ENCODE data around the gene MMS19.
"Not testable (repeated sequence)": the region's sequence is repeated elsewhere in the genome, so short reads cannot be mapped to it uniquely, and the experiment has no call there.

Gene MMS19

GRCh38 chr10:97533888-97534287, 35.7 kb upstream of the MMS19 start:
- no peak for DNase-seq (ENCODE audit: low read depth)
- TF ChIP-seq CTCF (IDR thresholded peaks at IDR 0.05; ENCODE audit: control insufficient read depth, insufficient read depth, low read depth, low read length, missing control alignments) = no peak

DNA sequence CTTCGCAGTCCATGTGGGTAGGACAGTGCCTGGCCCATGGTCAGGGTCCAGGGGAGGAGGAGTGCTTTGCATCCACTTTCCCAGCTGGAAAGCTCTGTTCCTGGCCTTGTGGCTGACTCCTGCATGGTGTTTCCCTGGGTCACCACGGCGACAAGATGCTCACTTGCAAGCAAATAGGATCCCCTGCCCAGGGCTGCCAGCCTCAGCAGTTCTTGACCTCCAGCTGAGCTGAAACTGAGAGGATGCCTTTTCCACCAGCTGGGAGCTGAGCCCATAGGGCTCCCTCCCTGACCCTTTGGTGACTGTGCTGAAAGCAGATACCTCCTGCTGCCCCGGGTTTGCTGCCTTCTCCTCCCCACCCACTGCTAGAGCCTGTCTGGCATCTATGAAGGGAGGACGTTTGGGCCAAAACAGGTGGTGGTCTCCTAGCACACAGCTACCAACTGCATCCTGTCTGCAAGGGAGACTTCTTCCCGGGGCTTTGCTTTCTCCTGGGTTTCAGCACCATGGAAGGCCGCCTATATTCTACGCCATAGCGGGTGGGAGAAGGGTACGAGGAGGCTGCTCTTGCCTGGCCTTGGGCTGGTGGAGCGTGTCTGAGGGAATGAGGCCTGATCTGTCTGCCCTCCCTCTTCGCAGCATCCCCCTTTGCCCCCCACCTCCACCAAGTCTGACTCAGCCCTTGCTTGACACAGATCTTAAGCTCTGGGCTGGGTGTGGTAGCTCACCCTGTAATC, 34.9 kb upstream of the MMS19 start:
- no peak for TF ChIP-seq CTCF (IDR thresholded peaks at IDR 0.05; ENCODE audit: control insufficient read depth, insufficient read depth, low read depth, low read length, missing control alignments)
- H3K4me3 ChIP-seq (ENCODE audit: control insufficient read depth, low read depth, low read length) = no peak overlapping the region
- no peak for DNase-seq (ENCODE audit: low read depth)

More at GRCh38 chr10:97533888-97534287, 35.7 kb upstream of the MMS19 start:
- H3K4me3 ChIP-seq (ENCODE audit: control insufficient read depth, low read depth, low read length) = no peak overlapping the region

GRCh38 chr10:97531401-97531986, 33.3 kb upstream of the MMS19 start:
- TF ChIP-seq CTCF (IDR thresholded peaks at IDR 0.05; ENCODE audit: control insufficient read depth, insufficient read depth, low read depth, low read length, missing control alignments) = no peak
- no peak overlapping the region for H3K4me3 ChIP-seq (ENCODE audit: control insufficient read depth, low read depth, low read length)
- DNase-seq (ENCODE audit: low read depth) = no peak

DNA sequence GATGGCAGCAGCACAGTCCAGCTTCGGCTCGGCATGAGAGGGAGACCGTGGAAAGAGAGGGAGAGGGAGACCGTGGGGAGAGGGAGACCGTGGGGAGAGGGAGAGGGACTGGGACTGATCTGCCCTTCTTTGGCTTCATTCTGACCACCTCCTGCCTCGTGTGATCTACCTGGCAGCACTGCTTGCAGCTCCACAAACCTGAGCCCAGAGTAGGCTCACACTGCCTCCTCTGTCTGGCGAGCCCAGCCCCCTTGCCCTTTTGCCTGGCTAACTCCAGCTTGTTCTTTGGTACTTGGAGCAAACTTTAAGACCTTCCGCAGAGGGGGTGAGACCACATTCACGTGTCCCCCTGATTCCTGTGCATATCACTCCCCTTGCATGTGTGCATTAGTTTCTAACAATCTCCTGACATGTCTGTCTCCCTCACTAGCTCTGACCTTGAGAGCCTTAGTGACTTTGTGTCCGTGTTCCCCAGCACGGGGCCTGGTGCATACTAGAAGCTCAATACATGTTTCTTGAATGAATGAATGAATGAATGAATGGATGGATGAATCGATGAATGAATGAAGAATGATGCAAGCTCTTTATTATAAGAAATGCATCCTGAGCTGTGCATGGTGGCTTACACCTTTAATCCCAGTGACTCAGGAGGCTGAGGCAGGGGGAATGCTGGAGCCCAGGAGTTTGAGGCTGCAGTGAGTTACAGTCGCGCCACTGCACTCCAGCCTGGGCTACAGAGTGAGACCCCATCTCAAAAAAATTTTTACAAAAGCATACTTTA, 31.7 kb upstream of the MMS19 start:
- DNase-seq (ENCODE audit: low read depth) = no peak
- H3K4me3 ChIP-seq (ENCODE audit: control insufficient read depth, low read depth, low read length) = no peak overlapping the region
- TF ChIP-seq CTCF (IDR thresholded peaks at IDR 0.05; ENCODE audit: control insufficient read depth, insufficient read depth, low read depth, low read length, missing control alignments) = no peak

GRCh38 chr10:97528876-97529275, 30.7 kb upstream of the MMS19 start:
- not testable (repeated sequence) for H3K4me3 ChIP-seq (ENCODE audit: control insufficient read depth, low read depth, low read length); DNase-seq (ENCODE audit: low read depth)

DNA sequence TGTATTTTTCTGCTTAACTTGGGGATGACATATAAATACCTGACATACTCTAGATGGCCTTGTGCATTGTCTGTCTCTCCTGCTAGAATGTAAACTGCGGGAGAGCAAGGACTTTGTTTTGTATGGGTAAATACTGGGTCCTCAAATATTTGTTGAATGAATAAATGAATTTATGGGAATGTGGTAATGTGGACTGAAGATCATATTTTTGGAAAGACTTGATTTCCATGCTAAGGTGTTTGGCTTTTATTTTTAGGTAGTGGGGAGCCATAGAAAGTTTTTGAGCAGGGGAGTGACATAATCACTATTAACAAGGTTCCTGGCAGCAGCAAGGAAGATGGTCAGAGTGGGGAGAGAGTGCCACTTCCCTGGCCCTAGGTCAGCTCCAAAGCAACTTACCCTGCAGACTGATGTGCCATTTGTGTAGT, 27.5 kb upstream of the MMS19 start:
- TF ChIP-seq CTCF (IDR thresholded peaks at IDR 0.05; ENCODE audit: control insufficient read depth, insufficient read depth, low read depth, low read length, missing control alignments) = no peak

DNA sequence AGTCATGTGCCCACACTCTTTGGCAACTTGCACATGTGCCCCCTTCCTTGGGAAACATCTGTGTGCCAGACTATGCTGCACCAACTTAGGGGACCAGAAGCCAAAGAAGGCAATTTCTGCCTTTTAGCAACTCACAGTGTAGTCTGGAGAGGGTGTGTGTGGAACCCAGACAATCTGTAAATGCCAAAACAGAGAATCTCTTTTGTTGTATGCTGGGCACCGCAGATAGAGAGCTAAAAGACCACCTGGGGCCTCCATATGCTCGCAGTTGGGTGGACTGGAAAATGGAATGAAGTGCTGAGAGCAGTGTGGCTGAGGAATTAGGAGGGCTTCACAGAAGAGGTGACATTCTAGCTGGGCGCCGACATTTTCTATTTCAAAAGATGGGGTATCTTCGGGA, 26.9 kb upstream of the MMS19 start:
- no peak overlapping the region for H3K4me3 ChIP-seq (ENCODE audit: control insufficient read depth, low read depth, low read length)
- no peak for DNase-seq (ENCODE audit: low read depth)
- TF ChIP-seq CTCF (IDR thresholded peaks at IDR 0.05; ENCODE audit: control insufficient read depth, insufficient read depth, low read depth, low read length, missing control alignments) = no peak

More for the DNA sequence above, 27.5 kb upstream of the MMS19 start:
- no peak for DNase-seq (ENCODE audit: low read depth)
- no peak overlapping the region for H3K4me3 ChIP-seq (ENCODE audit: control insufficient read depth, low read depth, low read length)

Measured in AG09309 (cell line).